ENCODE data around the gene KCP.

DNA sequence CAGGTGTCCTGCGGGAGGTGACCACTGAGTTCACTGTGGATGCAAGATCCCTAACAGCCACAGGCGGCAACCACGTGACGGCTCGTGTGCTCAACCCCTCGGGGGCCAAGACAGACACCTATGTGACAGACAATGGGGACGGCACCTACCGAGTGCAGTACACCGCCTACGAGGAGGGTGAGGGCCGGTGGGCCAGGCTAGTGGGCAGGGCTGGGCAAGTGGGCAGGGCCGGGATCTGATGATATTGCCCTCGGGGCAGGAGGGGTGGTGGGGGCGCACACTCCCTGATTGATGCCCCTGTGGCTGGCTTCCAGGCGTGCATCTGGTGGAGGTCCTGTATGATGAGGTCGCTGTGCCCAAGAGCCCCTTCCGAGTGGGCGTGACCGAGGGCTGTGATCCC lies 64.5 kb downstream of the KCP start:
- TF ChIP-seq, protein P1, sequence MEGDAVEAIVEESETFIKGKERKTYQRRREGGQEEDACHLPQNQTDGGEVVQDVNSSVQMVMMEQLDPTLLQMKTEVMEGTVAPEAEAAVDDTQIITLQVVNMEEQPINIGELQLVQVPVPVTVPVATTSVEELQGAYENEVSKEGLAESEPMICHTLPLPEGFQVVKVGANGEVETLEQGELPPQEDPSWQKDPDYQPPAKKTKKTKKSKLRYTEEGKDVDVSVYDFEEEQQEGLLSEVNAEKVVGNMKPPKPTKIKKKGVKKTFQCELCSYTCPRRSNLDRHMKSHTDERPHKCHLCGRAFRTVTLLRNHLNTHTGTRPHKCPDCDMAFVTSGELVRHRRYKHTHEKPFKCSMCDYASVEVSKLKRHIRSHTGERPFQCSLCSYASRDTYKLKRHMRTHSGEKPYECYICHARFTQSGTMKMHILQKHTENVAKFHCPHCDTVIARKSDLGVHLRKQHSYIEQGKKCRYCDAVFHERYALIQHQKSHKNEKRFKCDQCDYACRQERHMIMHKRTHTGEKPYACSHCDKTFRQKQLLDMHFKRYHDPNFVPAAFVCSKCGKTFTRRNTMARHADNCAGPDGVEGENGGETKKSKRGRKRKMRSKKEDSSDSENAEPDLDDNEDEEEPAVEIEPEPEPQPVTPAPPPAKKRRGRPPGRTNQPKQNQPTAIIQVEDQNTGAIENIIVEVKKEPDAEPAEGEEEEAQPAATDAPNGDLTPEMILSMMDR (IDR thresholded peaks at IDR 0.05), result no peak
- no peak for TF ChIP-seq POLR2A (IDR thresholded peaks at IDR 0.05)
